ENCODE results near the gene ALS2CL.

The ALS2CL gene

DNA sequence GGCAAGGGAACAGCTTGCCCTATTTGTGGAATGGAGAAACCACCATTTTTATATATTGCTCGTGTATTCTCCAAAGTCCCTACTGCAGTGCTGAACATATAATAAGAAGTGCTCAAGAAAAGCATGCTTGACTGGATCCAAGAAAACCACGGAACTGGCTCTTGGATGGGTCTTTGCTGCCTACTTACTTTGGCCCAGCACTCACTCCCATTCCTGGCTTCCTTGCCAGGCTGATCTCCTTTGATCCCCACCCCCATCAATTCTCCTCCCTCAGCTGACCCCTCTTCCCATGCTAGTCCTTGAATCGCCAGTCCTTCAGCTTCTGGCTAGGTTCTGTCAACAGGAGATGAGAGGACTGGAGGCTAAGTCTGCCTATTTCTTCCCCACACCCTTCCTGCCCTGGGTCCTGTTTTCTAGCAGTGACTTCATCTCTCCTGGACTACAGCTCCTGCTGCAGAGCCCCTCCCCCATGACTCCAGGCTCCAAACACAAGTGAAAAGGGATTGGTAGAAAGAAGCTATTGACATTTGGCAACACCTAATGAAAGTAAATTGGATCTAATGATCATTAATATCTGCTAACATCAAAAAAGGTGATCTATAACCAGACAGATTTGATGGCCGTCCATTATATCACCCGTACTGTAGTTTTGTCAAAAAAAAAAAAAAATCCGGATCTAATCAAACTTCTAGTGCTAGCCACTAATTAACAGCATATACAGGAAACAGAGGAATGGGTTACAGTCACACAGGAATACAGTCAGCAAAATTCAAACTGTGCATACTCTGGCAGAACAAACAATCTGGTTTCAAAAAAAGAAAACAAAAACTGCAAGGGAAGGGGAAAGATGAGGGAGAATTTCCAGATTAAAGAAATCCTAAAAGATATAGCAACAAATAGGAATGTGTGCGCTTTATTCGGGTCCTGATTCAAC is 73.4 kb downstream of the ALS2CL start:
- no peak for TF ChIP-seq SP1 (IDR thresholded peaks at IDR 0.05)
- no peak for TF ChIP-seq ZNF384 (IDR thresholded peaks at IDR 0.05)
- TF ChIP-seq FOXK2 (IDR thresholded peaks at IDR 0.05): no peak
- TF ChIP-seq FOXA1 (IDR thresholded peaks at IDR 0.05): no peak
- TF ChIP-seq CTBP1 (IDR thresholded peaks at IDR 0.05; ENCODE audit: borderline replicate concordance): no peak
- no peak for TF ChIP-seq ELF4 (IDR thresholded peaks at IDR 0.05)
- TF ChIP-seq NFRKB (IDR thresholded peaks at IDR 0.05): no peak
- TF ChIP-seq FOXM1 (IDR thresholded peaks at IDR 0.05; ENCODE audit: borderline replicate concordance): no peak
- no peak for TF ChIP-seq ARNT (IDR thresholded peaks at IDR 0.05)
- no peak for TF ChIP-seq L3MBTL2 (conservative IDR thresholded peaks at IDR 0.05)
- no peak for TF ChIP-seq BHLHE40 (IDR thresholded peaks at IDR 0.05; ENCODE audit: borderline replicate concordance)
- TF ChIP-seq SUZ12 (IDR thresholded peaks at IDR 0.05): no peak
- TF ChIP-seq LEF1 (IDR thresholded peaks at IDR 0.05; ENCODE audit: borderline replicate concordance): no peak
- TF ChIP-seq, protein P1, sequence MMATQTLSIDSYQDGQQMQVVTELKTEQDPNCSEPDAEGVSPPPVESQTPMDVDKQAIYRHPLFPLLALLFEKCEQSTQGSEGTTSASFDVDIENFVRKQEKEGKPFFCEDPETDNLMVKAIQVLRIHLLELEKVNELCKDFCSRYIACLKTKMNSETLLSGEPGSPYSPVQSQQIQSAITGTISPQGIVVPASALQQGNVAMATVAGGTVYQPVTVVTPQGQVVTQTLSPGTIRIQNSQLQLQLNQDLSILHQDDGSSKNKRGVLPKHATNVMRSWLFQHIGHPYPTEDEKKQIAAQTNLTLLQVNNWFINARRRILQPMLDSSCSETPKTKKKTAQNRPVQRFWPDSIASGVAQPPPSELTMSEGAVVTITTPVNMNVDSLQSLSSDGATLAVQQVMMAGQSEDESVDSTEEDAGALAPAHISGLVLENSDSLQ (IDR thresholded peaks at IDR 0.05): no peak
- ChIA-PET POLR2A (no interaction called here), CTCF (no interaction called here)
- no peak for DNase-seq (ENCODE audit: extremely low spot score)
